ENCODE measurements around the gene P2RY8. TPM values are rescaled to one million over a fixed set of nuclear protein-coding genes. Genes with fewer than 3 reads are reported as not detected.

The P2RY8 gene
- total and polyA plus RNA-seq, 10 of the 15 experiments (the other 5 are each of a cell fraction or from before 2014, with no cell fraction given), result 2.0 to 64.4 (median 36.5) TPM

DNA sequence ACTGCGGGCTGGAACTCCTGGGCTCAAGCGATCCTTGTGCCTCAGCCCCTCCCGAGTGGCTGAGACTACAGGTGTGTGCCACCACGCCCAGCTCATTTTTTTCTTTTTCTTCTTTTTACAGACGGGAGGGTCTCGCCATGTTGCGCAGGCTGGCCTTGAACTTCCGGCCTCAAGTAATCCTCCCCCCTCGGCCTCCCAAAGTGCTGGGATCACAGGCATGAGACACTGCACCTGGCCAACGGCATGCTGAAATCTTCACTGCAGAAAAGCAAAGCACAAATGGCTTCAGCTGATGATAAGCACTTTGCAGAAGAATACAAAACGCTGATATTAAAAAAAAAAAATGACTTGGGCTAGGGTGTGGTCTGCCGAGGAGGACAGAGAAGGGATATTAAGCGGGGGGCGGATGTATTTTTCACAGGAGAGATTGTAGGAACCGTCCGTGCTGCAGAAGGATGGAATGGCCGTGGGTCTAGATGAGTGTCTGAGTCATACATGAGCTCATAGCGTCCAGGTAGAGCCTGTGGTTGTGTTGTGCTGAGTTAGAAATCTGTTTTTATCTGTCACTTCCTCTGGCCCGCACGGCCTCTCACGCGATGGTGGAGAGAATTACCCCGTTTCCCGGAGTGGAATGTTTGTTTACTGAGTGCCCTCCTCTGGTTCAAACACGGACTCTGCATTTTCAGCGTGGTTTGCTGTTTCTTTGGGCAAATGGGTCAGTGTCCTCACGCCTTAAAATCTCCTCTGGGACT, 45.9 kb upstream of the P2RY8 start (continued):
- TF ChIP-seq, protein P1, sequence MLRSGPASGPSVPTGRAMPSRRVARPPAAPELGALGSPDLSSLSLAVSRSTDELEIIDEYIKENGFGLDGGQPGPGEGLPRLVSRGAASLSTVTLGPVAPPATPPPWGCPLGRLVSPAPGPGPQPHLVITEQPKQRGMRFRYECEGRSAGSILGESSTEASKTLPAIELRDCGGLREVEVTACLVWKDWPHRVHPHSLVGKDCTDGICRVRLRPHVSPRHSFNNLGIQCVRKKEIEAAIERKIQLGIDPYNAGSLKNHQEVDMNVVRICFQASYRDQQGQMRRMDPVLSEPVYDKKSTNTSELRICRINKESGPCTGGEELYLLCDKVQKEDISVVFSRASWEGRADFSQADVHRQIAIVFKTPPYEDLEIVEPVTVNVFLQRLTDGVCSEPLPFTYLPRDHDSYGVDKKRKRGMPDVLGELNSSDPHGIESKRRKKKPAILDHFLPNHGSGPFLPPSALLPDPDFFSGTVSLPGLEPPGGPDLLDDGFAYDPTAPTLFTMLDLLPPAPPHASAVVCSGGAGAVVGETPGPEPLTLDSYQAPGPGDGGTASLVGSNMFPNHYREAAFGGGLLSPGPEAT (IDR thresholded peaks at IDR 0.05; ENCODE audit: low read depth), result peak; percentile 70; the same call in 1 of the 2 replicates
- TF ChIP-seq MEF2B (IDR thresholded peaks at IDR 0.05; ENCODE audit: partially characterized antibody, poor library complexity, severe bottlenecking) (no peak), CEBPB (IDR thresholded peaks at IDR 0.05; ENCODE audit: borderline replicate concordance in 1 of 2, low read depth in 2 of 2, low read length in 2 of 2) (no peak; a peak in 1 of 4 replicates), TAF1 (IDR thresholded peaks at IDR 0.05; ENCODE audit: borderline replicate concordance, low read depth, low read length) (no peak), ZNF622 (IDR thresholded peaks at IDR 0.05) (no peak), ZSCAN29 (IDR thresholded peaks at IDR 0.05) (no peak), CHD2 (IDR thresholded peaks at IDR 0.05; ENCODE audit: borderline replicate concordance, low read depth, low read length) (no peak; the same call in 1 of the 2 replicates), PAX5 (IDR thresholded peaks at IDR 0.05; ENCODE audit: borderline replicate concordance, low read depth, low read length) (peak; percentile 36; the same call in 1 of the 2 replicates), PML (IDR thresholded peaks at IDR 0.05; ENCODE audit: low read length) (no peak), BACH1 (IDR thresholded peaks at IDR 0.05; ENCODE audit: borderline replicate concordance) (no peak), SPI1 (IDR thresholded peaks at IDR 0.05; ENCODE audit: borderline replicate concordance, insufficient read depth, low read depth, low read length) (peak; percentile 71), HDAC2 (IDR thresholded peaks at IDR 0.05) (no peak), STAT3 (IDR thresholded peaks at IDR 0.05; ENCODE audit: low read depth, low read length) (no peak), YY1 (IDR thresholded peaks at IDR 0.05; ENCODE audit: low read depth, low read length) (peak; percentile 60; the same call in 1 of the 2 replicates)
- TF ChIP-seq, protein P2, sequence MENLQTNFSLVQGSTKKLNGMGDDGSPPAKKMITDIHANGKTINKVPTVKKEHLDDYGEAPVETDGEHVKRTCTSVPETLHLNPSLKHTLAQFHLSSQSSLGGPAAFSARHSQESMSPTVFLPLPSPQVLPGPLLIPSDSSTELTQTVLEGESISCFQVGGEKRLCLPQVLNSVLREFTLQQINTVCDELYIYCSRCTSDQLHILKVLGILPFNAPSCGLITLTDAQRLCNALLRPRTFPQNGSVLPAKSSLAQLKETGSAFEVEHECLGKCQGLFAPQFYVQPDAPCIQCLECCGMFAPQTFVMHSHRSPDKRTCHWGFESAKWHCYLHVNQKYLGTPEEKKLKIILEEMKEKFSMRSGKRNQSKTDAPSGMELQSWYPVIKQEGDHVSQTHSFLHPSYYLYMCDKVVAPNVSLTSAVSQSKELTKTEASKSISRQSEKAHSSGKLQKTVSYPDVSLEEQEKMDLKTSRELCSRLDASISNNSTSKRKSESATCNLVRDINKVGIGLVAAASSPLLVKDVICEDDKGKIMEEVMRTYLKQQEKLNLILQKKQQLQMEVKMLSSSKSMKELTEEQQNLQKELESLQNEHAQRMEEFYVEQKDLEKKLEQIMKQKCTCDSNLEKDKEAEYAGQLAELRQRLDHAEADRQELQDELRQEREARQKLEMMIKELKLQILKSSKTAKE (IDR thresholded peaks at IDR 0.05; ENCODE audit: low read depth, poor library complexity, severe bottlenecking), result no peak
- TF ChIP-seq, protein P3, sequence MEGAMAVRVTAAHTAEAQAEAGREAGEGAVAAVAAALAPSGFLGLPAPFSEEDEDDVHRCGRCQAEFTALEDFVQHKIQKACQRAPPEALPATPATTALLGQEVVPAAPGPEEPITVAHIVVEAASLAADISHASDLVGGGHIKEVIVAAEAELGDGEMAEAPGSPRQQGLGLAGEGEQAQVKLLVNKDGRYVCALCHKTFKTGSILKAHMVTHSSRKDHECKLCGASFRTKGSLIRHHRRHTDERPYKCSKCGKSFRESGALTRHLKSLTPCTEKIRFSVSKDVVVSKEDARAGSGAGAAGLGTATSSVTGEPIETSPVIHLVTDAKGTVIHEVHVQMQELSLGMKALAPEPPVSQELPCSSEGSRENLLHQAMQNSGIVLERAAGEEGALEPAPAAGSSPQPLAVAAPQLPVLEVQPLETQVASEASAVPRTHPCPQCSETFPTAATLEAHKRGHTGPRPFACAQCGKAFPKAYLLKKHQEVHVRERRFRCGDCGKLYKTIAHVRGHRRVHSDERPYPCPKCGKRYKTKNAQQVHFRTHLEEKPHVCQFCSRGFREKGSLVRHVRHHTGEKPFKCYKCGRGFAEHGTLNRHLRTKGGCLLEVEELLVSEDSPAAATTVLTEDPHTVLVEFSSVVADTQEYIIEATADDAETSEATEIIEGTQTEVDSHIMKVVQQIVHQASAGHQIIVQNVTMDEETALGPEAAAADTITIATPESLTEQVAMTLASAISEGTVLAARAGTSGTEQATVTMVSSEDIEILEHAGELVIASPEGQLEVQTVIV (IDR thresholded peaks at IDR 0.05; ENCODE audit: borderline replicate concordance, partially characterized antibody), result no peak
- TF ChIP-seq, protein P4, sequence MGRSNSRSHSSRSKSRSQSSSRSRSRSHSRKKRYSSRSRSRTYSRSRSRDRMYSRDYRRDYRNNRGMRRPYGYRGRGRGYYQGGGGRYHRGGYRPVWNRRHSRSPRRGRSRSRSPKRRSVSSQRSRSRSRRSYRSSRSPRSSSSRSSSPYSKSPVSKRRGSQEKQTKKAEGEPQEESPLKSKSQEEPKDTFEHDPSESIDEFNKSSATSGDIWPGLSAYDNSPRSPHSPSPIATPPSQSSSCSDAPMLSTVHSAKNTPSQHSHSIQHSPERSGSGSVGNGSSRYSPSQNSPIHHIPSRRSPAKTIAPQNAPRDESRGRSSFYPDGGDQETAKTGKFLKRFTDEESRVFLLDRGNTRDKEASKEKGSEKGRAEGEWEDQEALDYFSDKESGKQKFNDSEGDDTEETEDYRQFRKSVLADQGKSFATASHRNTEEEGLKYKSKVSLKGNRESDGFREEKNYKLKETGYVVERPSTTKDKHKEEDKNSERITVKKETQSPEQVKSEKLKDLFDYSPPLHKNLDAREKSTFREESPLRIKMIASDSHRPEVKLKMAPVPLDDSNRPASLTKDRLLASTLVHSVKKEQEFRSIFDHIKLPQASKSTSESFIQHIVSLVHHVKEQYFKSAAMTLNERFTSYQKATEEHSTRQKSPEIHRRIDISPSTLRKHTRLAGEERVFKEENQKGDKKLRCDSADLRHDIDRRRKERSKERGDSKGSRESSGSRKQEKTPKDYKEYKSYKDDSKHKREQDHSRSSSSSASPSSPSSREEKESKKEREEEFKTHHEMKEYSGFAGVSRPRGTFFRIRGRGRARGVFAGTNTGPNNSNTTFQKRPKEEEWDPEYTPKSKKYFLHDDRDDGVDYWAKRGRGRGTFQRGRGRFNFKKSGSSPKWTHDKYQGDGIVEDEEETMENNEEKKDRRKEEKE (IDR thresholded peaks at IDR 0.05), result no peak
- TF ChIP-seq, protein P5, sequence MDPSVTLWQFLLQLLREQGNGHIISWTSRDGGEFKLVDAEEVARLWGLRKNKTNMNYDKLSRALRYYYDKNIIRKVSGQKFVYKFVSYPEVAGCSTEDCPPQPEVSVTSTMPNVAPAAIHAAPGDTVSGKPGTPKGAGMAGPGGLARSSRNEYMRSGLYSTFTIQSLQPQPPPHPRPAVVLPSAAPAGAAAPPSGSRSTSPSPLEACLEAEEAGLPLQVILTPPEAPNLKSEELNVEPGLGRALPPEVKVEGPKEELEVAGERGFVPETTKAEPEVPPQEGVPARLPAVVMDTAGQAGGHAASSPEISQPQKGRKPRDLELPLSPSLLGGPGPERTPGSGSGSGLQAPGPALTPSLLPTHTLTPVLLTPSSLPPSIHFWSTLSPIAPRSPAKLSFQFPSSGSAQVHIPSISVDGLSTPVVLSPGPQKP (IDR thresholded peaks at IDR 0.05; ENCODE audit: low read depth, low read length), result no peak
- TF ChIP-seq, protein P6, sequence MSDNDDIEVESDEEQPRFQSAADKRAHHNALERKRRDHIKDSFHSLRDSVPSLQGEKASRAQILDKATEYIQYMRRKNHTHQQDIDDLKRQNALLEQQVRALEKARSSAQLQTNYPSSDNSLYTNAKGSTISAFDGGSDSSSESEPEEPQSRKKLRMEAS (IDR thresholded peaks at IDR 0.05; ENCODE audit: low read depth, low read length), result no peak
